Measurements from ENCODE around the gene MRPS23.
A peak's percentile ranks its signal among the peaks of the same experiment; 100 is the strongest.

DNA sequence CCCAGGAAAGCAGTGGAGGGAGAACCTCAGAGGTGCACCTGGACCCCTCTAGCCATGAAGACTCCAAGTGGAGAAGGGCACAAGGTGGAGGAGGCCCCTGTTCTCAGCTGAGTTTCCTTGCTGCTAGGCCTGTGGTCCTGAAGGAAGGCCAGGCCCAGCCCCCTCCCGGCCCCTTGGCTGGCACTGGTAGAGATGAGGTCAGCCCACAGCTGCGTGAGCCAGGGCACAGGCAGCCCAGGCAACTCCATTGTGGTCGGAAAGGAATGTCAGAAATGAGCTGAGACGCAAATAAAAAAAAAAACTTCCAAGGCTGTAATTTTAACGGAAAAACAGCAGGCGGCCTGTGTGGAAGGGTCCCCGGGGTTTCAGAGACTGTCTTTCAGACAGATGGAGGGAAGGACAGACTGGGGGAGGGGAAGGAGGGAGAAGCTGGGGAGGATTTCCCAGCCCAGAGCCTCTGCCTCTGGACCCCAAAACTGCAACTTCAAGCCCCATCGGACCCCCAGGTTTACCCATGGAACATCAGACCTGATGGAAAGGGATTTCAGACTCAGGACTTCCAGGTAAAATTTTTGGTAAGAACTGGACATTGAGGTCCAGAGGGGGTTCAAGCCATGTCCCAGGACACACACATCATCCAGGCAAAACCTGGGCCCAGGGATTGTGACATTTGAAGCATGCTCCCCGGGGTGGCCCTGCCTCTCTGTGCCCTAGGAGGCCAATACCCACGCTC is 25.6 kb upstream of the MRPS23 start:
- TF ChIP-seq, protein P1, sequence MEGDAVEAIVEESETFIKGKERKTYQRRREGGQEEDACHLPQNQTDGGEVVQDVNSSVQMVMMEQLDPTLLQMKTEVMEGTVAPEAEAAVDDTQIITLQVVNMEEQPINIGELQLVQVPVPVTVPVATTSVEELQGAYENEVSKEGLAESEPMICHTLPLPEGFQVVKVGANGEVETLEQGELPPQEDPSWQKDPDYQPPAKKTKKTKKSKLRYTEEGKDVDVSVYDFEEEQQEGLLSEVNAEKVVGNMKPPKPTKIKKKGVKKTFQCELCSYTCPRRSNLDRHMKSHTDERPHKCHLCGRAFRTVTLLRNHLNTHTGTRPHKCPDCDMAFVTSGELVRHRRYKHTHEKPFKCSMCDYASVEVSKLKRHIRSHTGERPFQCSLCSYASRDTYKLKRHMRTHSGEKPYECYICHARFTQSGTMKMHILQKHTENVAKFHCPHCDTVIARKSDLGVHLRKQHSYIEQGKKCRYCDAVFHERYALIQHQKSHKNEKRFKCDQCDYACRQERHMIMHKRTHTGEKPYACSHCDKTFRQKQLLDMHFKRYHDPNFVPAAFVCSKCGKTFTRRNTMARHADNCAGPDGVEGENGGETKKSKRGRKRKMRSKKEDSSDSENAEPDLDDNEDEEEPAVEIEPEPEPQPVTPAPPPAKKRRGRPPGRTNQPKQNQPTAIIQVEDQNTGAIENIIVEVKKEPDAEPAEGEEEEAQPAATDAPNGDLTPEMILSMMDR (tag by site-specific recombination; IDR thresholded peaks at IDR 0.05) = peak; percentile 65
- TF ChIP-seq ZNF16 (tag by site-specific recombination; IDR thresholded peaks at IDR 0.05; ENCODE audit: low read depth) = no peak
- no peak for TF ChIP-seq ZNF184 (tag by site-specific recombination; IDR thresholded peaks at IDR 0.05)
- TF ChIP-seq, protein P2, sequence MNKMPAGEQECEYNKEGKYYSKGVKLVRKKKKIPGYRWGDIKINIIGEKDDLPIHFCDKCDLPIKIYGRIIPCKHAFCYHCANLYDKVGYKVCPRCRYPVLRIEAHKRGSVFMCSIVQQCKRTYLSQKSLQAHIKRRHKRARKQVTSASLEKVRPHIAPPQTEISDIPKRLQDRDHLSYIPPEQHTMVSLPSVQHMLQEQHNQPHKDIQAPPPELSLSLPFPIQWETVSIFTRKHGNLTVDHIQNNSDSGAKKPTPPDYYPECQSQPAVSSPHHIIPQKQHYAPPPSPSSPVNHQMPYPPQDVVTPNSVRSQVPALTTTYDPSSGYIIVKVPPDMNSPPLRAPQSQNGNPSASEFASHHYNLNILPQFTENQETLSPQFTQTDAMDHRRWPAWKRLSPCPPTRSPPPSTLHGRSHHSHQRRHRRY (tag by site-specific recombination; IDR thresholded peaks at IDR 0.05) = no peak
- no peak for TF ChIP-seq ZNF391 (tag by site-specific recombination; IDR thresholded peaks at IDR 0.05; ENCODE audit: borderline replicate concordance, low read depth)
- TF ChIP-seq ZNF624 (tag by site-specific recombination; IDR thresholded peaks at IDR 0.05) = no peak
- no peak for TF ChIP-seq ZNF341 (tag by site-specific recombination; IDR thresholded peaks at IDR 0.05; ENCODE audit: low read depth)
- TF ChIP-seq, protein P3, sequence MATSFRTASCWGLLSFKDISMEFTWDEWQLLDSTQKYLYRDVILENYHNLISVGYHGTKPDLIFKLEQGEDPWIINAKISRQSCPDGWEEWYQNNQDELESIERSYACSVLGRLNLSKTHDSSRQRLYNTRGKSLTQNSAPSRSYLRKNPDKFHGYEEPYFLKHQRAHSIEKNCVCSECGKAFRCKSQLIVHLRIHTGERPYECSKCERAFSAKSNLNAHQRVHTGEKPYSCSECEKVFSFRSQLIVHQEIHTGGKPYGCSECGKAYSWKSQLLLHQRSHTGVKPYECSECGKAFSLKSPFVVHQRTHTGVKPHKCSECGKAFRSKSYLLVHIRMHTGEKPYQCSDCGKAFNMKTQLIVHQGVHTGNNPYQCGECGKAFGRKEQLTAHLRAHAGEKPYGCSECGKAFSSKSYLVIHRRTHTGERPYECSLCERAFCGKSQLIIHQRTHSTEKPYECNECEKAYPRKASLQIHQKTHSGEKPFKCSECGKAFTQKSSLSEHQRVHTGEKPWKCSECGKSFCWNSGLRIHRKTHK (tag by site-specific recombination; IDR thresholded peaks at IDR 0.05) = no peak
- TF ChIP-seq, protein P4, sequence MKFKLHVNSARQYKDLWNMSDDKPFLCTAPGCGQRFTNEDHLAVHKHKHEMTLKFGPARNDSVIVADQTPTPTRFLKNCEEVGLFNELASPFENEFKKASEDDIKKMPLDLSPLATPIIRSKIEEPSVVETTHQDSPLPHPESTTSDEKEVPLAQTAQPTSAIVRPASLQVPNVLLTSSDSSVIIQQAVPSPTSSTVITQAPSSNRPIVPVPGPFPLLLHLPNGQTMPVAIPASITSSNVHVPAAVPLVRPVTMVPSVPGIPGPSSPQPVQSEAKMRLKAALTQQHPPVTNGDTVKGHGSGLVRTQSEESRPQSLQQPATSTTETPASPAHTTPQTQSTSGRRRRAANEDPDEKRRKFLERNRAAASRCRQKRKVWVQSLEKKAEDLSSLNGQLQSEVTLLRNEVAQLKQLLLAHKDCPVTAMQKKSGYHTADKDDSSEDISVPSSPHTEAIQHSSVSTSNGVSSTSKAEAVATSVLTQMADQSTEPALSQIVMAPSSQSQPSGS (tag by site-specific recombination; IDR thresholded peaks at IDR 0.05; ENCODE audit: low read depth) = peak; percentile 76
- TF ChIP-seq, protein P5, sequence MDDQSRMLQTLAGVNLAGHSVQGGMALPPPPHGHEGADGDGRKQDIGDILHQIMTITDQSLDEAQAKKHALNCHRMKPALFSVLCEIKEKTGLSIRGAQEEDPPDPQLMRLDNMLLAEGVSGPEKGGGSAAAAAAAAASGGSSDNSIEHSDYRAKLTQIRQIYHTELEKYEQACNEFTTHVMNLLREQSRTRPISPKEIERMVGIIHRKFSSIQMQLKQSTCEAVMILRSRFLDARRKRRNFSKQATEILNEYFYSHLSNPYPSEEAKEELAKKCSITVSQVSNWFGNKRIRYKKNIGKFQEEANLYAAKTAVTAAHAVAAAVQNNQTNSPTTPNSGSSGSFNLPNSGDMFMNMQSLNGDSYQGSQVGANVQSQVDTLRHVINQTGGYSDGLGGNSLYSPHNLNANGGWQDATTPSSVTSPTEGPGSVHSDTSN (CRISPR knock-in tag; IDR thresholded peaks at IDR 0.05) = no peak
- TF ChIP-seq ZNF626 (tag by site-specific recombination; IDR thresholded peaks at IDR 0.05) = no peak
- TF ChIP-seq, protein P6, sequence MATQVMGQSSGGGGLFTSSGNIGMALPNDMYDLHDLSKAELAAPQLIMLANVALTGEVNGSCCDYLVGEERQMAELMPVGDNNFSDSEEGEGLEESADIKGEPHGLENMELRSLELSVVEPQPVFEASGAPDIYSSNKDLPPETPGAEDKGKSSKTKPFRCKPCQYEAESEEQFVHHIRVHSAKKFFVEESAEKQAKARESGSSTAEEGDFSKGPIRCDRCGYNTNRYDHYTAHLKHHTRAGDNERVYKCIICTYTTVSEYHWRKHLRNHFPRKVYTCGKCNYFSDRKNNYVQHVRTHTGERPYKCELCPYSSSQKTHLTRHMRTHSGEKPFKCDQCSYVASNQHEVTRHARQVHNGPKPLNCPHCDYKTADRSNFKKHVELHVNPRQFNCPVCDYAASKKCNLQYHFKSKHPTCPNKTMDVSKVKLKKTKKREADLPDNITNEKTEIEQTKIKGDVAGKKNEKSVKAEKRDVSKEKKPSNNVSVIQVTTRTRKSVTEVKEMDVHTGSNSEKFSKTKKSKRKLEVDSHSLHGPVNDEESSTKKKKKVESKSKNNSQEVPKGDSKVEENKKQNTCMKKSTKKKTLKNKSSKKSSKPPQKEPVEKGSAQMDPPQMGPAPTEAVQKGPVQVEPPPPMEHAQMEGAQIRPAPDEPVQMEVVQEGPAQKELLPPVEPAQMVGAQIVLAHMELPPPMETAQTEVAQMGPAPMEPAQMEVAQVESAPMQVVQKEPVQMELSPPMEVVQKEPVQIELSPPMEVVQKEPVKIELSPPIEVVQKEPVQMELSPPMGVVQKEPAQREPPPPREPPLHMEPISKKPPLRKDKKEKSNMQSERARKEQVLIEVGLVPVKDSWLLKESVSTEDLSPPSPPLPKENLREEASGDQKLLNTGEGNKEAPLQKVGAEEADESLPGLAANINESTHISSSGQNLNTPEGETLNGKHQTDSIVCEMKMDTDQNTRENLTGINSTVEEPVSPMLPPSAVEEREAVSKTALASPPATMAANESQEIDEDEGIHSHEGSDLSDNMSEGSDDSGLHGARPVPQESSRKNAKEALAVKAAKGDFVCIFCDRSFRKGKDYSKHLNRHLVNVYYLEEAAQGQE (tag by site-specific recombination; IDR thresholded peaks at IDR 0.05) = no peak
- TF ChIP-seq TRIM28 (IDR thresholded peaks at IDR 0.05; ENCODE audit: borderline replicate concordance, low read length) = no peak
- TF ChIP-seq ZBTB17 (tag by site-specific recombination; IDR thresholded peaks at IDR 0.05) = peak; percentile 33; the same call in 1 of the 2 replicates
